NOMO-1 (cell line): ENCODE measurements around the gene GINS1.
A peak's percentile ranks its signal among the peaks of the same experiment; 100 is the strongest.

Experiments used
- DNase-seq, 2 experiments: peaks; one replicate each; lab custom pipeline; 2025; ENCODE audit not compliant: unreplicated experiment in 2 of 2; lab: John Stamatoyannopoulos, UW

GINS1 gene

GRCh38 chr20:25453035-25453810 is 45.8 kb downstream of the GINS1 start:
- DNase-seq = no peak

GRCh38 chr20:25454153-25454900 is 46.9 kb downstream of the GINS1 start:
- DNase-seq = no peak

DNA sequence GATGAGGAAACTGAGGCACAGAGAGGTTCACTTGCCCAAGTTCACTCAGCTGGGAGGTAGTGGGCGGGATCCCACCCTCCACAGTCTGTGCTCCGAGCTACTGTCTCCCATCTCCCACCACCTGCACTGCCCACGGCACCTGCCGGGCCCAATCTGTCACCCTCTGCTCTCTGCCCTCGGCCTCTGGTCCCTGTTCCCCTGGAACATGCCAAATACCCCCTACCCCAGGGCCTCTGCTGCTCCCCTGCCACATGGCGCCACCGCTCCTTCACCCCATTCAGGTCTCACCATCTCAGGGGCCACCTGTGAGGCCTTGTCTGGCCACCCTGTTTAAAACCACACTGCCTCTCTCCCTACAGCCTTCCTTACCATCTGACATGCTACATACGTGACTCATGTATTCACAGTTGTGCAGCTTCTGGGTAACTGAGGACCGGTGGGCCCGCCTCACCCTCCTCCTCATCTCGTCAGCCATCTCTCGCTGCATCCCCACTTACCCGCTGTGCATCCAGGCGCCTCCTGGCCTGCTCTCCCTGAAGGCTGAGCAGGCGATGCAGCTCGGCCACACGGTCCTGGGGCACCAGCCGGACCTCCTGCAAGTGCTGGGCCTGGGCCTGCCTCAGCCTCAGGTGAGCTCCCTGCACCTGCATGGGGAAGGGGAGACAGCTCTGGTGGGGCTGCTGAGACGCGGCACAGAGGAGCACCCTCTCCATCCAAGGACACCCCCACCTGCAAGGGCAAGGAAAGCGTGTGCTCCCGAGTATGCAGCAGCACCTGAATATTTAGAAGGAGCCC is 50.6 kb downstream of the GINS1 start:
- no peak for DNase-seq

DNA sequence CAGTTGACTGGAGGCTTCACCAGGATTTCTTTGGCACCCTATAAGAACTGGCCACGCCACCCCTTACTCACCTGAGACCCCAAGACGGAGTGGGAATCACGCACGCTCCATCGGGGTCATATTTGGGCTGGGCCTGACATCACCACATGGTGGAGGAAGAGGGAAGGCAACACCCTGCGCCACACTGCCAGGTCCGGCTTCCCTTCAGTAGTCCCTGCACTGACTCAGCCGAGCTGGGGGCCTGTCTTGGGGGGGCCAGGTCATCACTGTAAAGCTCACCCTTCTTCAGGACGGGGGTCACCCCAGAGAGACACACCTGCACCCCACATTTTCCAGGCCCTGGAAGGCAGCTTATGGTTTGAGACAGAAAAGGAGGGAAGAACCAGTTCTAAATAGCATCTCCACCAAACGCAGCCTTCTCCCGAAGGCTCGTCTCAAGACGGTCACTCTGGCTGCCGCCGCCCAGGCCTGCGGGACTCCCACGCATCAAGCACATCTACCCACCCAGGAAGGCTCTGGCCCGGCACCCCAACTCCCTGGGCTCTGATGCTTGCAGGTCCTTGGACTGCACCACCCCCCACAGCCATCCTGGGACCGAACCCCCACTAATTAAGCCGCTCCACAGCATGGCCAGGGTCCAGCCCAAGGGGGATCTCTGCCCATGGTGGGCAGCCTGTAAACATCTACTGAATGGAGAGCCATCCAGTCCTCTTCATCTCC is 51.8 kb downstream of the GINS1 start:
- no peak for DNase-seq

DNA sequence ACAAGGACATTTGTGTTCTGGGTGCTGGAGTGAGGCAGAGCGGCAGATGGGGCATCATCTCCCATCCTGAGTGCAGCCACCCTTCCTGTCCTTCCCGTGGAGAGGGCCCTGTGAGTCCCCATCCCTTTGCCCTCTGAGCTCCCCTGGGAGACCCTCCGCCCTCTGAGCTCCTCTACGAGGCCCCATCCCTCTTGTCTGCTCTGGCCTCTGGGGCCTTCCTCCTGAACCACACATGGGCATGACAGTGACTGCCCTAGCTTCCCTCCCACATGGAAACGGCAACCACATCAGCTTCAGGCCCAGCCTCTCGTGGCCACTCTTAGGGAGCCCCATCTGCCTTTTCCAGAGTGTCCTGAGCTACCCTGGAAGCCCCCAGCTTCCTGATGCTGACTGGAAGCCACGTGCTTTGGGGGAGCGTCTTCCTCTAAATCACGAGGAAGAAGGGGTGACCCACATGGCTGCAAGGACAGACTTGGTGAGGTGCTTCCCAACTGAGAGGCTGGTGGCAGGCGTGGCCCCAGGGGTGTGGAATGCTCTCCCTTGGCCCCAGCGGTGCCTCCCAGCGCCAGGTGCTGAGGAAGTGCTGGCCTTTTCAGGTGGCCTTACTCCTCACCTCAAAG is 52.6 kb downstream of the GINS1 start:
- no peak for DNase-seq

GRCh38 chr20:25460566-25461280 is 53.2 kb downstream of the GINS1 start:
- no peak for DNase-seq

GRCh38 chr20:25461281-25461650 is 53.8 kb downstream of the GINS1 start:
- no peak for DNase-seq

DNA sequence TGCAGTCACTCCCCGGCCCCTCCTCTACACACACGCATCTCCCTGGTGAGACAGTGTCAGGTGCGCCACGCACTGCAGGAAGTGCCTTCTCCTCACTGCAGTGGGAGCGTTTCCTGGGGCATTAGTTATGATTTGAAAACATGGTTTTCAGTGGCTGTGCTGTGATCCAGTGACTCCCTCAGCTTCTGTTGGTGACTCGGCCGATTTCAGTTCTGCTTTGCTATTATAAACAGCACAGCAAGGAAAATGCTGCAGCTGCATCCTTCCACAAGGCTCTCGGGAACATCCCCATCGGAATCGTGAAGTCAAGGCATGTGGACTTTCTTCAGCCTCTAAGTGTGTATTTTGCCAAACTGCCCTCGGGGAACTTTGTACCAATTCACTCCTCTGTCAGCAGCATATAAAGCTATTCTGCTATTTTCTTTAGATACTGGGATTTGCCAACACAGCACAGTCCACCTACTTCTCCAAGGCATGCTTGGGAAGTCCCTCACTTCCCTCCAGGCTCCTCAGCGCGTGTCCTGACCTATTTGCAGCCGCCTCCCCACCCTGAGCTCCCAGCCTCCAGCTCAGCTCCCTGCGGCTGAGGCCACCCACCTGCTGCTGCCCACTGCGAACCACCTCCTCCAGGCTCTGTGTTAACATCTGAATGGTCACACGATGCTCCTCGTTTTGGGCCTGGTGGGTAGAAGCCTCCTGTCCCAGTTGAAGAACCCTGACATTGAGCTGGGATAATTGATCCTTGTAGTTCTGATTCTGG is 54.5 kb downstream of the GINS1 start:
- DNase-seq = peak; percentile 30 to 67

DNA sequence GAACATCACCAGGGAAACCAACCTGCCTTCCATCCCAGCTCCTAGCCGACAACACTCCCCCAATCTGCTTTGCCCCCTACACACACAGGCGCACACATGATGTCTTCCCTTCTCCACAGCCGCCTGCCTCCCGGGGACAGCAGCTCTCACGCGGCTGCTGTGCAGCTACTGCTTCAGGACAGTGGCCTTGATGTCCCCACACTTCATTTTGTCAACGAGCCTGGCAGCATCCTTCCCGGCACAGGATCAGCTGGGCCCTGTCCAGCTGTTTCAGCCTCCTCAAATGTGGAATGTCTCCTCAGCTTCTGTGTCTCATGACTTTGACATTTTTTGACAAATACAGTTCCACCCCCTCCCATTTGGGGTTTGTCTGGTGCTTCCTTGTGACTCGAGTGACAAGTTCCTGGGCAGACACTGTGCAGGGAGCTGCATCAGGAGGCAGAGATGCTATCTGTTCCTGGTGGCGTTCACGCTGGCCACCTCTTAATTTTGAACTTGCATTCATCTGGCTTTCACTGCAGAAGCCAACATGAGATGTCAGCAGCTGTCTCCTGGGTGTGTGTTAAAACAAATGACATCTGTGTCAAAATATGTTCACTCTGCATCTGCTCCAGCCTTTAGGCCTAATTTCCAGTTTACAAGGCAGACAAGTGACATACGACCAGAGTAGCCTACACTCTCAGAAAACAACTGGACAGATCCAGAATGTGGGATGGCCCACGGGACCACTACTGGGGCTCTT is 57.2 kb downstream of the GINS1 start:
- DNase-seq = no peak

DNA sequence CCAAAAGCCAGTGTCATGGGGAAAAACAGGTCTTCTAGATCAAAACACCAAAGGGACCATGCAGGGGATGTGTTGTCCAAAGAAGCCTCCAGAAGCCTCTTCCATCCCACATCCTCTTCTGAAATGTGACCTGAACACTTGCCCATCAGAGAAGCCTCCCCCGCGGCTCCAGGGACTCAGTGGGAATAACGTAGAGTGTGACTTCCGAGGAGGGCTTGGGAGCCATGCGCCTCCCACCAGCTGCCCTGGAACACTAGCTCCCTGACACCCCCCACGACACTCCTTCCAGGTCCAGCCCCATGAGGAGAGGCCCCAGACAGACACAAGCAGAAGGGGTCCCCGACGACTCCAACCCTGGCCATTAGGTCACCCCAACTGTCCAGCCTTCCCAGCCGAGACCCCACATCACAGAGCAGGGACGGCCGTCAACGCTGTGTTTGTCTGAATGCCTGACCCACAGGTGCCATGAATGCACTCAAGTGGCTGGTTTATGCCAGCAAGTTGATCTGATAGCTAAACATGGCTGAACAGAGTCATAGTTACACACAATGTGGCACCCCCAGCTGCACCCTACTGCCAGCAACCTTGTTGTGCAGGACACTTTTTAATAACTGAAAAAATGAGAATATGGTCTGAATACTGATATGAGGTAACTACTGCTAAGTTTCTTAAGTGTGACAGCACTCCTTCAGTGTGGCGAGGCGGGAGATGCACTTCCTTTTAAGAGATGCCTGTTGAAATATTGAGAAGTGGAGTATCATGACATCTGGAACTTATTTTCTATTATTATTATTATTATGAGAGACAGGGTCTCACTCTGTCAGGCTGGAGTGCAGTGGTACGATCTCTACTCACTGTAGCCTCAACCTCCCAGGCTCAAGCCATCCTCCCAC is 58.0 kb downstream of the GINS1 start:
- DNase-seq = no peak

GRCh38 chr20:25466846-25467245 is 59.4 kb downstream of the GINS1 start:
- no peak for DNase-seq

DNA sequence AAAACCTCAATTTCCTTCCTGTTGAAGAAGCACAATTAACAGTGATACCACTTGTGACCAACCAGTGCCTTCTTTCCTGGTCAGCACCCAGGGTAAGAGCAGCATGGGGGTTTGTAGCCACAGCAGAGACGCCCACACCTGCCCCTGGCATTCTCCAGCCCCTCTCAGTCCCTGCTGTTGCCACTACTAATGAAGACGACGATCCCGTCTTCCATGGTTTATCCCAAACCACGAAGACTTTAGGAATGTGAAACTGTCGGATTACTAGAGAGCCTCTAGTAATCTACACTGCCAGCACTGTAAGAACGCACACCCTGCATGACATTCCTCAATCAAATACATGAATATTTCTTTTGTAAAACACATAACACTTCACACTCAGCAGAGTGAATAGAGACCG is 60.0 kb downstream of the GINS1 start:
- no peak for DNase-seq

DNA sequence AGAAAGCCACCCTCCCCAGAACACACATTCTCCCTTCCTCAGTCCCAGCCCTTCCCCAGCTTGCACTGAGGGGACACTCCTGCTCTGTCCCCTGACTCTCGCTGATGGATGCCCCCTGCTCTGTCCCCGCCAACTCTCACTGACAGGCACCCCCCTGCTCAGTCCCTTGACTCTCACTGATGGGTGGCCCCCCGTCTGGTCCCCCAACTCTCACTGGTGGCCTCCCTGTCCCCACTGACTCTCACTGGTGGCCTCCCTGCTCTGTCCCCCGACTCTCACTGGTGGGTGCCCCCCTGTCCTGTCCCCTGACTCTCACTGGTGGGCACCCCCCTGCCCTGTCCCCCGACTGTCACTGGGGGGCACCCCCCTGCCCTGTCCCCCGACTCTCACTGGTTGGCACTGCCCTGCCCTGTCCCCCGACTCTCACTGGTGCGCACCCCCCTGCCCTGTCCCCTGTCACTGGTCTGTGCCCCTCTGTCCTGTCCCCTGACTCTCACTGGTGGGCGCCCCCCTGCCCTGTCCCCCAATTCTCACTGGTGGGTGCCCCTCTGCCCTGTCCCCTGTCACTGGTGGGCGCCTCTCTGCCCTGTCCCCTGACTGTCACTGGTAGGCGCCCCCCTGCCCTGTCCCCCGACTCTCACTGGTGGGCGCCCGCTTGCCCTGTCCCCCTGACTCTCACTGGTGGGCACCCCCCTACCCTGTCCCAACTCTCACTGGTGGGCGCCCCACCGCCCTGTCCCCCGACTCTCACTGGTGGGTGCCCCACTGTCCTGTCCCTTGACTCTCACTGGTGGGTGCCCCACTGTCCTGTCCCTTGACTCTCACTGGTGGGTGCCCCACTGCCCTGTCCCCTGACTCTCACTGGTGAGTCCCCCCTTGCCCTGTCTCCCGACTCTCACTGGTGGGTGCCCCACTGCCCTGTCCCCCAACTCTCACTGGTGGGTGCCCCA is 60.9 kb downstream of the GINS1 start:
- no peak for DNase-seq

- no peak for DNase-seq
Measured at GRCh38 chr20:25469558-25469957, 62.1 kb downstream of the GINS1 start.

DNA sequence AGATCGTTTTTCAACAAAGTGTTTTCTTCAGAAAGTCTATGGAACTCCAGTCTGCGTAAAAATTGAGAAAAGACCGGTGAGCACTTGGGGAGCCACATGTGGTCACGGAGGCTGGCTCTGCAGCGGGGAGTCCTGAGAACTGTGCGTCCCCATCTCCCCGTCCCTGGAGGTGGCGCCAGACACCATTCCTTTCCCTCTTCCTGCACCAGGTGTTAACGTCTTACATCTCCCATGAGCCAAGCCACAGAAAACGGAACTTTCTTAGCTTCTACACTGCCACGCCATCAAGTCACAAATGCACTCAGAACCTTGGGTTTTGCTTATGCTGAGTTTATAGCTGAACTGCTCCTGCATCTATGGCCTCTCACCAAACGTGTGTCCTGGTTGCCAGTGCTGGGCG is 62.6 kb downstream of the GINS1 start:
- no peak for DNase-seq

GRCh38 chr20:25471020-25471419 is 63.5 kb downstream of the GINS1 start:
- DNase-seq = no peak
